ENCODE results near the gene NDUFA8.

DNA sequence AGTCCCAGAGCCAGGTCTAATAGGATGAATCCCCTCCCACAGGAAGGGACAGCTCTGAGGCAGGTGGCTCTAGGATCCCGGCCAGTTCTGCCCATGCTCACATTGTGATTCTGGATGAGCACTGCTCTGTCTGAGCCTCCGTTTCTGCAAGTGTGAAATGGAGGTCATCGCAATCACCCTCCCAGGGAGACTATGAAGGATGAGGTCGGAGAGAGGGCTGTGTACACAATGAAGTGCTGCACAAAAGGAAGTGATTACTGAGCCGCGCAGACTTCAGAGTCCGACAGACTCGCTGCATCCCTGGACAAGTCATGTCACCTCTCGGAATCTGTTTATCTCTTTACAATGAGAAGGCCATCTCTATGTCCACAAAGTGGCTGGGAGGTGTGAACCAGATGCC, 47.5 kb upstream of the NDUFA8 start:
- TF ChIP-seq POLR2A (IDR thresholded peaks at IDR 0.05), result no peak
- TF ChIP-seq, protein P1, sequence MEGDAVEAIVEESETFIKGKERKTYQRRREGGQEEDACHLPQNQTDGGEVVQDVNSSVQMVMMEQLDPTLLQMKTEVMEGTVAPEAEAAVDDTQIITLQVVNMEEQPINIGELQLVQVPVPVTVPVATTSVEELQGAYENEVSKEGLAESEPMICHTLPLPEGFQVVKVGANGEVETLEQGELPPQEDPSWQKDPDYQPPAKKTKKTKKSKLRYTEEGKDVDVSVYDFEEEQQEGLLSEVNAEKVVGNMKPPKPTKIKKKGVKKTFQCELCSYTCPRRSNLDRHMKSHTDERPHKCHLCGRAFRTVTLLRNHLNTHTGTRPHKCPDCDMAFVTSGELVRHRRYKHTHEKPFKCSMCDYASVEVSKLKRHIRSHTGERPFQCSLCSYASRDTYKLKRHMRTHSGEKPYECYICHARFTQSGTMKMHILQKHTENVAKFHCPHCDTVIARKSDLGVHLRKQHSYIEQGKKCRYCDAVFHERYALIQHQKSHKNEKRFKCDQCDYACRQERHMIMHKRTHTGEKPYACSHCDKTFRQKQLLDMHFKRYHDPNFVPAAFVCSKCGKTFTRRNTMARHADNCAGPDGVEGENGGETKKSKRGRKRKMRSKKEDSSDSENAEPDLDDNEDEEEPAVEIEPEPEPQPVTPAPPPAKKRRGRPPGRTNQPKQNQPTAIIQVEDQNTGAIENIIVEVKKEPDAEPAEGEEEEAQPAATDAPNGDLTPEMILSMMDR (IDR thresholded peaks at IDR 0.05), result no peak

All from lower leg skin (tissue), 3 donors.